Gastroesophageal sphincter (tissue), 3 donors: ENCODE data around the gene MTMR10.

Source experiments
- CTCF ChIP-seq, 4 experiments: fragments of 200-600 bp in 2 of 4; fragments of 450-650 bp in 2 of 4; sonication (generic) in 1 of 4; IDR thresholded peaks; one replicate each; pipeline ENCODE4 v1.5.1; 2017 to 2019; ENCODE audit warnings: antibody characterized with exemption in 4 of 4, mild to moderate bottlenecking in 2 of 4, moderate library complexity in 2 of 4
- EP300 ChIP-seq: sonication (generic); formaldehyde crosslinking; IDR thresholded peaks from one replicate; pipeline ENCODE4 v1.6.1; 2017; ENCODE audit warnings: antibody characterized with exemption, mild to moderate bottlenecking
- POLR2A ChIP-seq, 2 donors: fragments of 450-650 bp; IDR thresholded peaks; one replicate each; pipeline ENCODE4 v1.6.1; 2017; ENCODE audit warnings: antibody characterized with exemption in 2 of 2, mild to moderate bottlenecking in 2 of 2, moderate library complexity in 1 of 2
- POLR2AphosphoS5 ChIP-seq: sonication (generic); formaldehyde crosslinking; IDR thresholded peaks from one replicate; pipeline ENCODE4 v1.6.1; 2017; ENCODE audit warnings: antibody characterized with exemption

- TF ChIP-seq CTCF (IDR thresholded peaks at IDR 0.05) (no peak), POLR2AphosphoS5 (no peak), EP300 (no peak), POLR2A (IDR thresholded peaks at IDR 0.05) (no peak)
Observed at GRCh38 chr15:30999729-31000128, 8.3 kb upstream of the MTMR10 start.
